Stimulated activated naive CD4-positive, alpha-beta T cell treated with Interleukin-2 at 50 U/mL for 16 hours (primary cell): ENCODE data around the gene CHST4.
"Not testable (repeated sequence)": the region's sequence is repeated elsewhere in the genome, so short reads cannot be mapped to it uniquely, and the experiment has no call there.

Experiments
- DNase-seq: peaks from one replicate; lab custom pipeline; 2025; lab: John Stamatoyannopoulos, UW

The CHST4 gene

DNA sequence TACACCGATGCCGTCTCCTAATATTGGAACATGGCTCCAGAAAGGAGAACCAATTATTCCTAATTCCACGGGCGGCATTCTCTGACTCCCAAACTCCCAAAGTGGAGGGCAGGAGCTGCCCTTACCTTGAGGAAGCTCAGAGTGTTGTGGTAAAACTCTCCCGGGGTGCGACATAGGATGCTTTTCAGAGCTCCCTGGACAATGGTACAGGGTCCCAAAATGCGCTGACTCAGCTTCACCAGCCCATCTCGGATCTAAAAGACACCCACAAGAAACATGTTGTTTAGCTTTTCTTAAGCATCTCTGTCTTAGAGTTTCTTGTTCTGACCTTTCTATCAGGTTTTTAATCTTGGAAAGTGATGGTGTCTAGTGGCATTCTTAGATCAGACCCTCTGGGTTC lies 43.9 kb downstream of the CHST4 start:
- DNase-seq = no peak

DNA sequence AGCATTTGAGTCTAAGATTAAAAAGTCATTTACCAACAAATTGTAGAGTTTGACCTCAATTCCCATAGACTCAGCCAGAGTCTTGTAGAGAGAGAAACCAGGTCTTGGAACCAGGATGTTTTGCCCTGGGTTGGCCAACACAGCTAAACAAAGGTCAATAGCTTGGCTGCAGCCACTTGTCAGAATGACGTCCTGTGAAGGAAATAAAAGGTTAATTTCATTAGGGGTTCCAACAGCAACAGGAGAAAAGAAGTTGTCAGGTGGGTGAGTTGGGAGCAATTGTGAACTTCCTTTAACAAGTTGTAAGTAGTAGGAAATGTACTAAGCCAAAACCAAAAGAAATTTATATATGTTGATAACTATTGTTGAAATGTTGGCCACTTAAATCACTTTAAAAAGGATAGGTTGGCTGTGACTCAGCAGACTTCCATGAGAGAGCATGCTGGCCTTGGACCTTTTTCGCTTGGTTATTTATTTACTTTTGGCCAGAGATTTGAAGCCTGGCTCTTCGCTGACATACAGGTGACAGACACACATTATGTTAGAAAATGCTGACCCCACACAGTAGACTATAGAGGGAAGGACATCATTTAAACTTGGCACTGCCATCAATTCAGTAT lies 46.4 kb downstream of the CHST4 start:
- DNase-seq = no peak

- no peak for DNase-seq
Observed at GRCh38 chr16:71573387-71574094, 47.3 kb downstream of the CHST4 start.

DNA sequence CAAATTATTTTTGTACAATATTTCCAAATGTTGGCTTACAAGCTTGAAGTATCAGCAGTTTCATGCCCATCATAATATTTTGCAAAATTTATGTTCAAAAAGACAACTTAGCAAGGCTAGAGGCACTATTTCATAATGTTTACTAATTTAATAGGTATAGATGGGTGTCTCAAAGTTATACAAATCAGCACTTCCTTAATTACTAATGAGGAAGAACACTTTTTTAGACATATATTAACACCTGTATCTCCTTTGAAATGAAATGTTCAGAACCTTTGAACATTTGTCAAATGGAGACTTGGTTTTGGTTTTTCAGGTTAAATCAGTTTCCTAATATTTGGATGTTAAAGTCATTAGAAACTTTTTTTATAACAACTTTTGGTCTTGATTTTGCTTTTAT lies 48.5 kb downstream of the CHST4 start:
- DNase-seq = no peak

DNA sequence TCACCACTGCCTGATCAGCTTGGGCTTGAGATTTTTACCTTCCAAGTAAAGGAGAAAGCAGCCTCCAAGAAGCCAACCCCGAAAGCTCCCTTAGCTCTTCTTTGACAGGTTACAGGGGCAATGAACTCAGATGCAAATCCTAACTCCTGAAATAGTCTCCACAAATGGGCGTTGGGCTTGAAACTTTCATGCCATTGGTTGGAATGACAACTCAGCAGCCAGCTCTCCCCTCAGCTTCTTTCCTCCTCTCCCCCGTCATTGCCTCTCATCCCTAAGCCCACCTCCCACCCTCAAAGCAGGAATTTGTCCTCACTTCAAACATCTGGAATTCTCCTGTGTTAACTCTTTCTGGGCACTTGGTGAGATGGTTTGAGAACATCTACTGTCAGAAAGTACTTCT lies 50.7 kb downstream of the CHST4 start, which contains the start of gene TAT:
TSS of gene TAT (minus strand) at position 122 of the 400 bp plus-strand sequence. CDS start 677 bp downstream, outside the sequence.
- no peak for DNase-seq

DNA sequence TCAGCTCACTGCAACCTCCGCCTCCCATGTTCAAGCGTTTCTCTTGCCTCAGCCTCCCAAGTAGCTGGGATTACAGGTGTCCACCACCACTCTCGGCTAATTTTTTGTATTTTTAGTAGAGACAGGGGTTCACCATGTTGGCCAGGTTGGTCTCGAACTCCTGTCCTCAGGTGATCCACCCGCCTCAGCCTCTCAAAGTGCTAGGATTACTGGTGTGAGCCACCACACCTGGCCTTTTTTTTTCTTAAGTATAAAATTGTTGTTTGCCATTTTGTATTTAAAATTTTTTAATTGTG lies 56.3 kb downstream of the CHST4 start:
- not testable (repeated sequence) for DNase-seq

DNA sequence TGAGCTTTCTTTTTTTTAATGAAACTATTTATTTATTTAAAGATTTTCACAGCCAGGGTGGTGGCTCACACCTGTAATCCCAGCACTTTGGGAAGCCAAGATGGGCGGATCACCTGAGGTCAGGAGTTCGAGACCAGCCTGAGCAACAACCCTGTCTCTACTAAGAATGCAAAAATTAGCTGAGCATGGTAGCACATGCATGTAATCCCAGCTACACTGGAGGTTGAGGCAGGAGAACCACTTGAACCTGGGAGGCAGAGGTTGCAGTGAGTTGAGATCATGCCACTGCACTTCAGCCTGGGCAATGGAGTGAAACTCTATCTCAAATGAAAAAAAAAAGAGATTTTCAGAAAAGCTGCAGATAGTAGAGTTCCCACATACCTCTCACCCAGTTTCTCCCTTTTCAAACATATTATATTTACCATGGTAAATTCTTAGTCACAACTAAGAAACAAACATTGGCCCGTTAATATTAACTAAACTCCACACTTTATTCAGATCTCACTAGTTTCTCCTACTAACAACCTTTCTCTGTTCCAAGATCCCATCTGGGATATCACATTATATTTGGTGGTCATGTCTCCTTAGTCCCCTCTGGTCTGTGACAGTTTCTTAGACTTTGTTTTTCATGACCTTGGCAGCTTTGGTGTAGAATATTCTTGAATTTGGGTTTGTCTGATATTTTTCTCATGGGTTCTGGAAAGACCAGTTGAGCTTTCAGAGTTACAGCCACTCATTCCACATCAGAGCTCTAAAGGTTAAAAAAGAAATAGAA lies 58.5 kb downstream of the CHST4 start:
- no peak for DNase-seq

DNA sequence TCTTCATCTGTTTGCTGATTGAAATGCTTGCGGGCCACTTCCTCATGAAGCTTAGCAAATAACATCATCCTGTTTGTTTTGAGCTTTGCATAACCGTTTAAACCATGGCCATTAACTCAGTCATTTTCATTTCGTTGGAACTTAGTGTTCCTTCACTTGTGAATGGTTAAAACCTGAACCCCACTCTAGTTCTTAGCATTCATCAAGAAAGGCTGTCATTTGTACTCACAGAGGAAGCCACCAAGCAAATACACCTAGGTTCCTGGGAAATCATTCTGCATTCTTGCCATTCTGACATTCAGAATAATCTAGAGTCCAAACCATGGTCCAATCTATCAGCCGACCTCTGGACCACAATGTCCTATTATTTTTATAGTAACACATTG lies 59.1 kb downstream of the CHST4 start:
- DNase-seq = no peak
